ENCODE data around the gene MLIP.

DNA sequence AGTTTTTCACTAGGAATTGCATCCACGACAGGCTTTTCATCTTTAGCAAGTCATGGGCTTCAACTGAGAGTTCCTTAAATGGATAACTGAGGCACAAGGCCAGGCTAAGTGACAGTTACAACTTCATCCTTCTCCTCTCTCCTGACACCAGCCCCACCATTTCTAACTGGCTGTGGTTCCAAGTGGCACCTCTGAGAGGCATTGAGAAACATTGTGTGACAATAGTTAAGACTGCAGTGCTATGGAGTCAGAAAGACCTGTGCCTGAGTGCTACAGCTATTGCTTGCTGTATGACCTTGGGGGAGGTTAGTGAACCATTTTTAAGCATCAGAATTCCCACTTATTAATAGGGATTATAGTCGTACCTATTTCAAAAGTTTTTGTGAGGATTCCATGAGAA, 26.2 kb upstream of the MLIP start:
- TF ChIP-seq, protein P1, sequence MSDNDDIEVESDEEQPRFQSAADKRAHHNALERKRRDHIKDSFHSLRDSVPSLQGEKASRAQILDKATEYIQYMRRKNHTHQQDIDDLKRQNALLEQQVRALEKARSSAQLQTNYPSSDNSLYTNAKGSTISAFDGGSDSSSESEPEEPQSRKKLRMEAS (IDR thresholded peaks at IDR 0.05; ENCODE audit: low read depth, low read length), result no peak
- TF ChIP-seq, protein P2, sequence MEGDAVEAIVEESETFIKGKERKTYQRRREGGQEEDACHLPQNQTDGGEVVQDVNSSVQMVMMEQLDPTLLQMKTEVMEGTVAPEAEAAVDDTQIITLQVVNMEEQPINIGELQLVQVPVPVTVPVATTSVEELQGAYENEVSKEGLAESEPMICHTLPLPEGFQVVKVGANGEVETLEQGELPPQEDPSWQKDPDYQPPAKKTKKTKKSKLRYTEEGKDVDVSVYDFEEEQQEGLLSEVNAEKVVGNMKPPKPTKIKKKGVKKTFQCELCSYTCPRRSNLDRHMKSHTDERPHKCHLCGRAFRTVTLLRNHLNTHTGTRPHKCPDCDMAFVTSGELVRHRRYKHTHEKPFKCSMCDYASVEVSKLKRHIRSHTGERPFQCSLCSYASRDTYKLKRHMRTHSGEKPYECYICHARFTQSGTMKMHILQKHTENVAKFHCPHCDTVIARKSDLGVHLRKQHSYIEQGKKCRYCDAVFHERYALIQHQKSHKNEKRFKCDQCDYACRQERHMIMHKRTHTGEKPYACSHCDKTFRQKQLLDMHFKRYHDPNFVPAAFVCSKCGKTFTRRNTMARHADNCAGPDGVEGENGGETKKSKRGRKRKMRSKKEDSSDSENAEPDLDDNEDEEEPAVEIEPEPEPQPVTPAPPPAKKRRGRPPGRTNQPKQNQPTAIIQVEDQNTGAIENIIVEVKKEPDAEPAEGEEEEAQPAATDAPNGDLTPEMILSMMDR (IDR thresholded peaks at IDR 0.05; ENCODE audit: low read depth, low read length), result no peak
- no peak for TF ChIP-seq POLR2A (IDR thresholded peaks at IDR 0.05; ENCODE audit: extremely low read depth, insufficient read length)
